Cardiac muscle cell (in vitro differentiated cells and primary cell): ENCODE data around the gene BORCS5. TPM values are rescaled to one million over a fixed set of nuclear protein-coding genes. Genes with fewer than 3 reads are reported as not detected.

Experiments
- DNase-seq, 2 donors: peaks; one replicate each; pipeline versions ENCODE4 v3.0.0 to v3.0.0-alpha.2; 2010 to 2017; ENCODE audit warnings: low read depth in 1 of 2, low spot score in 1 of 2
- H3K27ac ChIP-seq: fragments of 200-600 bp; sonication (generic); 2 replicates; pipeline ENCODE4 v1.5.1; 2016
- H3K27me3 ChIP-seq: fragments of 200-600 bp; sonication (generic); 2 replicates; pipeline ENCODE4 v1.6.0; 2016; ENCODE audit warnings: control low read depth
- H3K36me3 ChIP-seq: fragments of 200-600 bp; sonication (generic); 2 replicates; pipeline ENCODE4 v1.5.1; 2016; ENCODE audit warnings: control low read depth
- H3K4me1 ChIP-seq: fragments of 200-600 bp; sonication (generic); 2 replicates; pipeline ENCODE4 v1.8.1; 2017; ENCODE audit warnings: low read depth, mild to moderate bottlenecking, mixed run types
- H3K4me3 ChIP-seq: fragments of 200-600 bp; sonication (generic); 2 replicates; pipeline ENCODE4 v1.5.1; 2016; ENCODE audit warnings: mild to moderate bottlenecking
- H3K9me3 ChIP-seq: fragments of 200-600 bp; sonication (generic); 2 replicates; pipeline ENCODE4 v1.5.1; 2017; ENCODE audit warnings: low read depth, mild to moderate bottlenecking, control low read depth
- polyA plus RNA-seq: library from polyadenylated mRNA; unstranded; fragments of >200 nt; fragmentation: Nextera tagmentation; extraction: Ambion mirVana; gene quantifications from 2 replicates; pipeline ENCODE4 v1.2.1, GENCODE V29; 2016
- total RNA-seq: library from RNA; depleted of rRNA; stranded (reverse); fragments of >200 nt; gene quantifications from 2 replicates; pipeline ENCODE4 v1.2.3, GENCODE V29; 2016
- TF ChIP-seq, protein P1 (sequence below): IDR thresholded peaks from 2 replicates; pipeline ENCODE4 v1.5.1; 2012; ENCODE audit warnings: low read depth, mild to moderate bottlenecking, low read length

BORCS5 gene
- total and polyA plus RNA-seq, 2 experiments from 2014 or later: 9.2 to 17.3 TPM

- TF ChIP-seq, protein P1, sequence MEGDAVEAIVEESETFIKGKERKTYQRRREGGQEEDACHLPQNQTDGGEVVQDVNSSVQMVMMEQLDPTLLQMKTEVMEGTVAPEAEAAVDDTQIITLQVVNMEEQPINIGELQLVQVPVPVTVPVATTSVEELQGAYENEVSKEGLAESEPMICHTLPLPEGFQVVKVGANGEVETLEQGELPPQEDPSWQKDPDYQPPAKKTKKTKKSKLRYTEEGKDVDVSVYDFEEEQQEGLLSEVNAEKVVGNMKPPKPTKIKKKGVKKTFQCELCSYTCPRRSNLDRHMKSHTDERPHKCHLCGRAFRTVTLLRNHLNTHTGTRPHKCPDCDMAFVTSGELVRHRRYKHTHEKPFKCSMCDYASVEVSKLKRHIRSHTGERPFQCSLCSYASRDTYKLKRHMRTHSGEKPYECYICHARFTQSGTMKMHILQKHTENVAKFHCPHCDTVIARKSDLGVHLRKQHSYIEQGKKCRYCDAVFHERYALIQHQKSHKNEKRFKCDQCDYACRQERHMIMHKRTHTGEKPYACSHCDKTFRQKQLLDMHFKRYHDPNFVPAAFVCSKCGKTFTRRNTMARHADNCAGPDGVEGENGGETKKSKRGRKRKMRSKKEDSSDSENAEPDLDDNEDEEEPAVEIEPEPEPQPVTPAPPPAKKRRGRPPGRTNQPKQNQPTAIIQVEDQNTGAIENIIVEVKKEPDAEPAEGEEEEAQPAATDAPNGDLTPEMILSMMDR: no peak
- DNase-seq: no peak
- no peaks in the 10 kb centered on the region for H3K27me3 ChIP-seq
- no peaks in the 10 kb centered on the region for H3K9me3 ChIP-seq
- H3K36me3 ChIP-seq: no peaks in the 10 kb centered on the region
- H3K27ac ChIP-seq: no peak overlapping the region
- H3K4me3 ChIP-seq: no peak overlapping the region
- H3K4me1 ChIP-seq: peaks cover 9% of the 10 kb centered on the region
Observed at GRCh38 chr12:12393171-12393570, 36.3 kb downstream of the BORCS5 start.

- Histone ChIP-seq H3K4me3 (no peak overlapping the region), H3K27me3 (no peaks in the 10 kb centered on the region), H3K9me3 (no peaks in the 10 kb centered on the region), H3K36me3 (no peaks in the 10 kb centered on the region), H3K4me1 (peaks cover 9% of the 10 kb centered on the region), H3K27ac (no peak overlapping the region)
- TF ChIP-seq, protein P1: no peak
- no peak for DNase-seq
Observed at GRCh38 chr12:12396694-12397093, 39.8 kb downstream of the BORCS5 start.

DNA sequence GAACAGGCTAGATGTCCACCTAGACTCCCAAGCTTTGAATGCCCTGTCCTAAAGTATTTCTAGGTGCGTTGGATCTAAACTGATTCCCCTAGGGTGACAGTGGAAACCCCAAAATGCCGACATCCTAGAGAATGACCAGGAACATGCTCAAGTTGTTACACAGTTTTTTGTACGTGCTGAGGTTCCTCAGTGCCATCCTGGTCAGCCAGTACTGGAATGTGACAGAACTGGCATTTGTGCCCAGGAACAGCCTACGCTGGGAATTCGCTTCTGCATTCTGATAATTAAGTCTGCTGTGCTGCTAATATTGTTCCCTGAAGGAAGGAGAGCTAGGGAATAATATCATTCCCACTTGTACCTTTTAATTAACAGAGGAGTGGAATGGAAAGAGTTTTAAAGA lies 40.3 kb downstream of the BORCS5 start:
- H3K27me3 ChIP-seq: no peaks in the 10 kb centered on the region
- H3K4me3 ChIP-seq: no peak overlapping the region
- no peak for DNase-seq
- no peaks in the 10 kb centered on the region for H3K9me3 ChIP-seq
- TF ChIP-seq, protein P1: no peak
- H3K36me3 ChIP-seq: no peaks in the 10 kb centered on the region
- H3K4me1 ChIP-seq: peaks cover 7% of the 10 kb centered on the region
- H3K27ac ChIP-seq: no peak overlapping the region

DNA sequence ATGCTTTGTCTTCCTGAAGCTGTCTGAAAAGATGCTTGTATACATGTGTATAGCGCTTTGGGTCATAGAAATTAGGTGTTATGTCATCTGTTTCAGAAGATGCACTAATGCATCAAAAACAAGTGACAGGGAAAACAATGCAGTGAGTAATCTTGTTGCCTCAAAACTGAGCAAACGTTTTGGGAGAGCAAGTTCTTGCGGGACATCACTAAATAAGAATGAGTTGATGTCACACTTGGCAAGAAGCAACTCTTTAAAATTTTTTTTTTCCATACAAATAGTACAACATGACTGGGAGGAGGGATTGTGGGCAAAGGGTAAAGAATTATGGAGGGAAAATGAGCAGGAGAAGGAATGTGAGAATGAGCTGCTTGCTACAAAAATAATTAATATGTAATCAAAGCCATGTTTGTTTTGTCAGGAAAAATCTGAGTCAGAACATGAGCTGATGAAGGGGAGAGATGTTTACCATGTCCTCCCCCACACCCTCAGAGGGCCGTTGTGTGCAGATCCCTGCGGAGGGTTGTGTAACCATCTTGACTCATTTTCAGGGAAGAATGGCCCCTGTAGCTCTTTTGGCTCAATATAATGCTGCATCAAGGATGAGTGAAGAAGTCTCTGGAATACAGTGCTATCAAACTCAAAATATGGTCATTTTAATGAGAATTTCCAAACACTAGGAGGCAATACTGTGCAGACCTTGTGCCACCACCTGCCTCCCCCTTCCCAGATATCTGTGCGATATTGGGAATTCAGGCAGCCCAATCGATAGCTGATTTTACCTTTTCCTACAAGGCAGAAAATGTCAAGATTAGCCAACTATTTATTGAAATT lies 41.4 kb downstream of the BORCS5 start:
- DNase-seq: peak in 1 of 2 donors; percentile 98
- TF ChIP-seq, protein P1: no peak
- Histone ChIP-seq H3K4me3 (no peak overlapping the region), H3K36me3 (no peaks in the 10 kb centered on the region), H3K4me1 (no peaks in the 10 kb centered on the region), H3K27me3 (no peaks in the 10 kb centered on the region), H3K27ac (no peak overlapping the region), H3K9me3 (no peaks in the 10 kb centered on the region)

- no peaks in the 10 kb centered on the region for H3K9me3 ChIP-seq
- H3K36me3 ChIP-seq: no peaks in the 10 kb centered on the region
- no peaks in the 10 kb centered on the region for H3K27me3 ChIP-seq
- DNase-seq: no peak
- H3K27ac ChIP-seq: no peak overlapping the region
- TF ChIP-seq, protein P1: no peak
- no peaks in the 10 kb centered on the region for H3K4me1 ChIP-seq
- H3K4me3 ChIP-seq: no peak overlapping the region
Observed at GRCh38 chr12:12399161-12399560, 42.3 kb downstream of the BORCS5 start.
